ENCODE results near the gene EVPLL.
"Not testable (repeated sequence)": the region's sequence is repeated elsewhere in the genome, so short reads cannot be mapped to it uniquely, and the experiment has no call there.

EVPLL gene

DNA sequence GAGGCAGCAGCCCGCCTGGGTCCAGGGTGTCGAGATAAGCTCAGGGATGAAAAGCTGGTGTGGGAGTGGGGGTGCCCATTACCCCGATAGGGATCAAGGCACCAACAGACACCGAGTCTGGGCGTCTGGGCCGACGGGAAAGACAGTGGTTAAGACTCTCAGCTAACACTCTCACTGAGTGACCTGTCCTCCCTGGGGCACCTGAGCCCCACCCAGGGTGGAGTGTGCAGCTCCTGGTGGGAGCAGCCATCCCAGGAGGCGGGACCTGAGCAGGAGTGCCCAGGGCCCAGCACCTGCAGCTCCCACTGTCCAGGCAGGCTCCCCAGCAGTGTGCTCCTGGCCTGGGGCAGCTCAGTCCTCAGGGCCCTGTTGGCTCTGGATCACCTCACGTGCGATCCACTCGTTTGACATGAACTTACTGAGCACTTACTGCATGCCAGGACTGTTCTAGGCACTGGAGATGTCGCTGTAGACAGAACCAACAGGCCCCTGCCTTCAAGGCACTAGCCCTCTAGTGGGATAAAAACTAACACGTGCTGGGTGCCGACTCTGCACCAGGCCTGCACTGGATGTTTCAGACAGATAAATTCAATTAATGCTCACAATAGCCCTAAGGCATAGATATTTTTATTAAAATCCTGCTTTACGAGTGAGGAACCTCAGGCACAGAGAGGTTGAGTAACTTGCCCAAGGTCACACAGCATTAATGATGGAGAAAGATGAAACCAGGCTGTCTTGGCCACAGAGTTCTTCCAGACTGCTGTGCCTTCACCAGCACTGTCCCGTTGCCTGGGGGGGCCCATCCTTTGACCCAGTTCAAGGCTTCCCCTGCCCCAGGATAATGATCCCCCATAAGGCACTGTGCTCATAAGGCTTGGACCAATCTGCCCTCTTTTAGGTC is 1.9 kb downstream of the EVPLL start:
- no peak for DNase-seq

DNA sequence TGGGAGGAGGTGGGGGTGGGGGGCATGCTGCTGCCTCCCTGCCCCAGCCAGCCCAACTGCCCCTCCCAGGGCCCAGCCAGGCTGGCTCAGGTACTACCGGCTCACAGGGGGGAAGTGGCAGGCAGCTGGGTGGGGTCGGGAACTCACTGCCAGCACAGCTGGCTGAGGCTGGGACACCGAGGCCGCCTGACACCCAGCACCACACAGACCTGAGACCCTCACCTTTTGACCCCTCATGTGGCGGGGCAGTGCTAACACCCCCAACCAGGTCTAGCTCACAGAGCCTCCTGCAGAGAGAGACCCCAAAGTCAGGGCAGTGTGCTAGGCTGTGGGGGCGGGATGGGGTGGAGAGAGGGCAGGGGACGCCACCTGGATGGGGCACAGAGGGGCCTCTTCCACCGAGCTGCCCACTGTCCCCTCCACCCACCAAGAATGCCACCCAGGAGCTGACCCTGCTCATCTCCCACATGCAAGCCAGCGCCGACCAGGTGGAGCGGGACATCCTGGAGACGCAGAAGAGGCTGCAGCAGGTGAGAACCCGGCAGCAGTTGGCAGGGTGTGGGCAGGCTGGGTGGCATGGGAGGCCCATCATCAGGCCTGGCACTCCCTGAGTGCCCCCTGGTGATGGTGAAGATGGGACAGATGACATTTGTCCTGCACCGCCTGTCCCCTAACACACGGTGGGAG is 3.0 kb downstream of the EVPLL start:
- no peak for DNase-seq

DNA sequence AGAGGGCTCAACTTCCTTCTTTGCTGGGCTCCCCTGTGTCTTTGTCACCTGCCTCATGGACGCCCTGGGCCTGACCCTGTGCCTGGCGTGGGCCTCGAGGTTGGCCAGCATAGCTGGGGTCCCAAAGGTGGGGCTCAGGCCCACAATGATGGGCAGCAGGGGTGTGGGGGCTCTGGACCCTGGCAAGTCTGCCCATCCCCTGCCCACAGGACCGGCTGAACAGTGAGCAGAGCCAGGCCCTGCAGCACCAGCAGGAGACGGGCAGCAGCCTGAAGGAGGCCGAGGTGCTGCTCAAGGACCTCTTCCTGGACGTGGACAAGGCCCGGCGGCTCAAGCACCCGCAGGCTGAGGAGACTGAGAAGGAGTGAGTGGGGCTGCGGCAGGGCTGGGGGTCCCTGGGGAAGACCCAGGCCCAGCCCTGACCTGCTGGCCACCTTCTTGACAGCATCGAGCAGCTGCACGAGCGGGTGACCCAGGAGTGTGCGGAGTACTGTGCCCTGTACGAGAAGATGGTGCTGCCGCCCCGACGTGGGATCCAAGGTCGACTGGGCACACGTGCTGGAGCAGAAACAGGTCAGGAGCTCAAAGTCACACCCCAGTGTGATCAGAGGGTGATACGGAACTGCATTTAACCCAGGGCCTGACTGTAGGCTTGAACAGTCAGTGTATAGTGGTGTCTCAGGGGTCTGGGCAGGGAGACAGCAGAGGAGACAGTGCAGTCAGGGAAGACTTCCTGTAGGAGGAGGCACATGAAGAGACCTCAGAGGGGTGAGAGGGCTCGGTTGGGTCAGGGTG is 3.8 kb downstream of the EVPLL start:
- DNase-seq = no peak

DNA sequence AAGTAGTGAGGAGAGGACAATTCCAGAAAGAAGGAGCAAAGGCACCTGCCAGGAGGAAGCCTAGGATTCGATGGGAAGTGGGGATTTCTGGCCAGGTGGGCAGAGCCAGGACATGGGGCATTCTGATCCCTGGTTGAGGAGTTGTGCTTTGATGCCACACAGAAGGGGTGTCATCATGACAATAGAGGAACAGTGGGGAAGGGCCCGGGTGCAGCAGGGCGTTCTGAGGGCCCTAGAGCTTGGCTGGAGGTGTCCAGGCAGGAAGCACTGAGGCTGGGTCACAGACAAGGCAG is 4.3 kb downstream of the EVPLL start:
- DNase-seq = no peak

DNA sequence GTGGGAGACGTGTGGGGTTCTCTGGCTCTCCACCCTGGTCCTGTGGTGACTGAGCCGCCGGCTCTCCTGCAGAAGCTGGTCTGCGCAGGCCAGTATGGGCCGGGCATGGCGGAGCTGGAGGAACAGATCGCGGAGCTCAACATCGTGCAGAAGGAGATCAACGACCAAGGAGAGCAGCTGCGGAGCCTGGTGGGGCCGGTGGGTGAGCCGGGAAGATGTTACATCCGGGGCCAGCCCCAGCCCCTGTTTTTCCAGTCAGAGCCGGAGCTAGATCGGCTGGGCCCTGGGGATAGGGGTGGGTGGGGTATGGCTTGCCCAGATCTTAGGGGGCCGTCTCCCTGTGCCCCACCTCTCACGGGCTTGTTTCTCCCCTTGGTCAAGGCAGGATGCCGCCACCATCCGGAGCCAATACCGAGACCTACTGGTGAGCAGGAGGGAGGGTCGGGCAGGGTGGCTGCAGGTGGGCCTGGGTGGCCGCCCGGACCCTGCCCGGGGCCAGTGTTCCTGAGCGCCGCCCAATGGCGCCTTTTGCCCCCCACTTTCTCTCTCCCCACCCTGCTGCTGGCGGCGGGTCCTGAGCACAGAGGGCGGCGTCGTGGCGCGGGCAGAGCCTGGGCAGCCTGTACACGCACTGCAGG is 5.0 kb downstream of the EVPLL start:
- DNase-seq = no peak

DNA sequence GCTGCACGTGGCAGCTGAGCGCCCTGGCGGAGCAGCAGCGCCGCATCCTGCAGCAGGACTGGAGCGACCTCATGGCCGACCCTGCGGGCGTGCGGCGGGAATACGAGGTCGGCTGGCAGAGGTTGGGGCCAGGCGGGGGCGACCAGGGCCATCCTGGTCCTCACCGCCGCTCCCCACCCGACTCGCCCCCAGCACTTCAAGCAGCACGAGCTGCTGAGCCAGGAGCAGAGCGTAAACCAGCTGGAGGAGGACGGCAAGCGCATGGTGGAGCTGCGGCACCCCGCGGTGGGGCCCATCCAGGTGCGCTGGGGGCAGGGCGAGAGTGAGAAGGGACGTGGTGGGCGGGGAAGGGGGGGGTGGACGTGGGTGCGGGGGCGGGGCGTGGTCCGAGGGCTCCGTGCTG is 5.5 kb downstream of the EVPLL start:
- DNase-seq = peak; percentile 62

DNA sequence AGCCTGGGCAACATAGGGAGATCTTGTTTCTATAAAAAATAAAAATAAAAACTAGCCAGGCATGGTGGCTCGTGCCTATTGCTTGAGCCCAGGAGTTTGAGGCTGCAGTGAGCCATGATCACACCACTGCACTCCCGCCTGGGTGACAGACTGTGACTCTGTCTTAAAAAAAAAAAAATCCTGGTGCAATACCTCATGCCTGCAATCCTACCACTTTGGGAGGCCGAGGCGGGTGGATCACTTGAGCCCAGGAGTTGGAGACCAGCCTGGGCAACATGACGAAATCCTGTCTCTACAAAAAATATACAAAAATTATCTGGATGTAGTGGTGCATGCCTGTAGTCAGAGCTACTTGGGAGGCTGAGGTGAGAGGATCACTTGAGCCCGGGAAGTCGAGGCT is 6.7 kb downstream of the EVPLL start:
- DNase-seq = not testable (repeated sequence)

DNA sequence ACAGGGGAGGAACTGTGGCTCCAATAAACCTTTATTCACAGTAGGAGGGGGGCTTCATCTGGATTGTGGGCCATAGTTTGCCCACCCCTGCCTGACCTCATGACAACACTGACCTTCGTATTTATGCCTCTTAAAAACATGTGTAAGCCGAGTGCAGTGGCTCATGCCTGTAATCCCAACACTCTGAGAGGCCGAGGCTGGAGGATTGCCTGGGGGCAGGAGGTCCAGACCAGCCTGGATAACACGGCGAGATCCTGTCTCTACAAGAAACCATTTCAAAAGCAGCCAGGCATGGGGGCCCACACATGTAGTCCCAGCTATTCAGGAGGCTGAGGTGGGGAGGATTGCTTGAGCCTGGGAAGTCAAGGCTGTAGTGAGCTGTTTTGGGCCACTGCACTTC is 10.0 kb downstream of the EVPLL start:
- DNase-seq = not testable (repeated sequence)

DNA sequence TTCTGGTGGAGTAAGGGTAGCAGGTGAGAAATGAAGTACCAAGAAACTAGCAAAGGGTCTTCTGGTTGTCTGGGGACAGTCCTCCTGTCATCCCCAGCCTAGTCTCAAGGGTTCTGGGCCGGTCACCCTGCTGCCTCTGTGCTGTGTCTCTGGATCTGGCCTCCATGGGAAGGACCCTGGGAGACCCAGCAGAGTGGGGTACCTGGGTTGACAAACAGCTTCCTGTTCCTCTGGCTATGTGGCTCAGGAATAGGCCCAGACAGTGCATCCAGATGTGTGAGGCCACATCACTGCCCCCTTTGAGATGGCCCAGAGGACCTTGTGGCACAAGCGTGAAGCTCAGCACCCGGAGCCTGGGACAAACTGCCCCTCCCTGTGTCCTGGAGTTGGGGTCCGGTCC is 10.7 kb downstream of the EVPLL start:
- not testable (repeated sequence) for DNase-seq

DNA sequence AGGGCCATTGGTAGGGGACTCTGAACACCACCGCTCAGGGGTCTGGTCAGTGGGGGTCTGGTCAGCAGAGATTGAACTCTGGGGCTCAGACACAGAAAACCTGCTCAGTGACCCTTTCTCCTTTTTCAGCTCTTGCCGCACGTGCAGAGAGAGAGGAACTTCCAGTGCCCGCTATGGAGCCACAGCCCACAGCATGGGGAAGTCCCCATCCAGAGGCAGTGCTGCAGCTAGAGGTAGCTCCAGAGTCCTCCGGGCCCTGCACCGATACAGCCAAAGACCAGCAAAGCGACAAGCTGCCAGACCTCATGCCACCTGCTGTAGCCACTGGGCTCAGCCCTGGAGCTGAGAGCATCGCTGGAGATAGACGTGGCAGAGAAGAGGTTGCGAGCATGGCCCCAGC is 11.2 kb downstream of the EVPLL start:
- not testable (repeated sequence) for DNase-seq

DNA sequence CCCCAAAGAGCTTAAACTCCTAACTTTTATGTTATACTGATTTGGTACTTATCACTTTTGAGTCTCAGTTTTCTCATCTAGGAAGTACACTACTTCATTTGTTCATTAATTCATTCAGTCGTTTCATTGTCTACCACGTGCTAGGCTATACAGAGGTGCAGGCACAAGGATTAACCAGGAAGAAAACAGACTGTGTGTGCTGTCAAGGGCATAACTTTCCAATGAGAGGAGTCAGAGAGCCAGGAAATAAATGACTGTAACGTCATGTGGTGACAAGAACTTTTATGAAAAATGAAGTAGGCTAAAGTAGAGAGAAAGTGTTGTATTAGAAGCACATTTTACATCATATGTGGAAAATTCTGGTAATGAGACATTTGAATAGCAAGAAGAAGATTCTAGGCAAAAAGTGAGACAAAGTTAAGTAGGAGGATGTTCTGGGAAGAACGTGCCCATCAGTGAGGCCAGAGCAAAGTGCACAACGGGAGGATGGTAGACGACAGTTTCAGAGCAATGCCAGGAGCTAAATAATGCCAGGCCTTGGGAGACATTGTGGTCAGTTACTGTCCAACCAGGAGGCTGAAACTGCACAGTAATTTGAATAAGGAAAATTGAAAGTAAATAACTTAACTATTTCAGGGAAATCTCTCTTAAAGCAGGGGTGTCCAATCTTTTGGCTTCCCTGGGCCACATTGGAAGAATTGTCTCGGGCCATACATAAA is 24.5 kb downstream of the EVPLL start:
- not testable (repeated sequence) for DNase-seq

DNA sequence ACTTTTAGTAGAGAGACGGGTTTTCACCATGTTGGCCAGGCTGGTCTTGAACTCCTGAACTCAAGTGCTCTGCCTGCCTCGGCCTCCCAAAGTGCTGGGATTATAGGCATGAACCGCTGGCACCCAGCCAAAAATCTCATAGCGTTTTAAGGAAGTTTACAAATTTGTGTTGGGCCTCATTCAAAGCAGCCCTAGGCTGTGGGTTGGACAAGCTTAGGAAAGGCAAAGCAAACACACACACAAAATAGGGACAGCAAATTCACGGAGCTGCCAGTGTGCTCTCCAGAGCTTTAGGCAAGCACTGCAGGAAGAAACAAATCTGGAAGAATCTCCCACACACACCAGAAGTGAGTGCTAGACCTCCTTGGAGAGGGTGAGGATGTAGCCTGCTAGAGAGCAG is 25.6 kb downstream of the EVPLL start:
- not testable (repeated sequence) for DNase-seq

DNA sequence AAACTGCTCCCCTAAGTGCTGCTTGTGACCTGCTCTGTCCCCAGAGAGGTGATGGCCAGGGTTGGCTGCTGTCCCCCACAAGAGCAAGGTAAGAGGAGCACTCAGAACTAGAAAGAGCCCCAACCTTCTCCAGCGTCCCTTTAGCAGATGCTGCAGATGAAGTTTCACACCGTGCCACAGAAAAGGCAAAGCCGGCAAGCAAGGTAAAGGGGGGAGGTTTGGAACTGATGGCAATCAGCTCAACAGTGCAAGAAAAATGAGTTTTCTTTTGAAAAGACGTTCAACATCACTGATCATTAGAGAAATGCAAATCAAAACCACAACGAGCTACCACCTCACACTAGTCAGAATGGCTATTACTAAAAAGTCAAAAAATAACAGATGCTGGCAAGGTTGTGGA is 26.0 kb downstream of the EVPLL start:
- not testable (repeated sequence) for DNase-seq

DNA sequence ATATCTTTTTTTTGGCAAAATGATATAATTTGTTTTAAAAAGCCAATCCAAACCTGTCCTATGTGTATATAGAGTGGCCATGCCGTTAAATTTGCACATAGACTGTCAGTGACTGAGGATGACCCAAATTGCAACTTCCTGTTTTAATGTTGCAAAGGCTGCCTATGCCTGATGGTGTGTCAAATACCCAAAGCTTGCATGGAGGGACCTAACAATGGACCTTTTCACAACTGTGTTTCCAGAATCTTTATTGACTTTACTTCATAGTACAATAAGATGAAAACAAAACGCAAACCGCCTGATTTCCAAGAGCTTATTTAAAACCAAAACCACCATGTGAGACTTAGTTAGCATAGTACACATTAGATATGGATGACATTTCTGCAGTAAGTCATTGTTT is 31.3 kb downstream of the EVPLL start:
- DNase-seq = not testable (repeated sequence)

DNA sequence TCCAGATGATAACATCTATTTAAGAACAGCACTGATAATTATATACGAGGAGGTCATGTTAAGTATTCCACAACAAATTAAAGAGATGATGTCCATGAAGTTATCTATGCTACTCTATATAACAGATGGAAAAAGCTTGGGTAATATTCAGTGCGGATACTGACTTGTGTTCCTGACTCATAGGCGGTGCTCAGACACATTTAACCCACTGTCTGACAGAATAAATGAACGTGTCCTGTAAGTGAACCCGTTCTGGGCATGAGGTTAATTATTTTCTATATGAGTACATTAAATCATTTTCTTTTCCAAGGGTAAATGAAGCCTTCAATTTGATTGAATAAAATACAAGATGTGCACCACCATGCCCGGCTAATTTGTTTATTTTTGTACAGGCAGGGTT is 31.7 kb downstream of the EVPLL start:
- DNase-seq = not testable (repeated sequence)

DNA sequence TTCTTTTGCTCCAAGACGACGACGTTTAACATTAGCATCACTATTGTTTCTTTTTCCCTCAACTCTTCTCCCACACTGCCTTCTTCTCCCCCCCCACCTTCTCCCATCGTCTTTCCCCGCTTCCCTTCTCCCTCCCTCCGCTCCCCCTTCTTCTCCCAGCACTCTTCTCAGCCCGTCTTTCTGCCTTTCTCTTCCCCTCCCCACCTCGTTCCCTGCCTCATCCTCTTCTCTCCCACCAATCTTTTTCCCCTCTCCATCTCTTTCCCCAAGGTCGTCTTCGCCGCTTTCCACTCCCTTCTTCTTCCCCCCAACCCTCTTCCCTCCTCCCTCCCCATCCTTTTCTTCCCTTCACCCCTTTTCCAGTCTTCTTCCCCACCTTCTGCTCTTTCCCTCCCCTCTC is 33.2 kb downstream of the EVPLL start:
- DNase-seq = peak; percentile 18

DNA sequence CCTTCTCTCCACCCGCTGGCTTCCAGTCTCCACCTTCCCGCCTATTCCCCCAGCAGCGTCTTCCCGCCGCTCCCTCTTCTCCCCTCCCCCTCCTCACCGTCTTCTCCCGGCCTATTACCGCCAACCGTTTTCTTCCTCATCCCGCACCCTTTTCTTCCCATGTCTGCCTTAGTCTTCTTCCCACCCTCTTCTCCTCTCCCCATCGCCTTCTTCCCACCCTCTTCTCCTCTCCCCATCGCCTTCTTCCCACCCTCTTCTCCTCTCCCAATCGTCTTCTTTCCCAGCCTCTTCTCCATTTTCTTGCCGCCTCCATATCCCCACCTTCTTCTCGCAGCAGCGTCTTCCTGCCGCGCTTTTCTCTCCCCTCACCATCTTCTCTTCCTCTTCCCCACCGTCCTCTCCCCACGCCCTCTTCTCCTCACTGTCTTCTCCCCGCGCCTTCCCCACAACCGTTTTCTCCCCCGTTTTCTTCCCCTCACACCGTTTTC is 33.8 kb downstream of the EVPLL start:
- peak; percentile 74 for DNase-seq

DNA sequence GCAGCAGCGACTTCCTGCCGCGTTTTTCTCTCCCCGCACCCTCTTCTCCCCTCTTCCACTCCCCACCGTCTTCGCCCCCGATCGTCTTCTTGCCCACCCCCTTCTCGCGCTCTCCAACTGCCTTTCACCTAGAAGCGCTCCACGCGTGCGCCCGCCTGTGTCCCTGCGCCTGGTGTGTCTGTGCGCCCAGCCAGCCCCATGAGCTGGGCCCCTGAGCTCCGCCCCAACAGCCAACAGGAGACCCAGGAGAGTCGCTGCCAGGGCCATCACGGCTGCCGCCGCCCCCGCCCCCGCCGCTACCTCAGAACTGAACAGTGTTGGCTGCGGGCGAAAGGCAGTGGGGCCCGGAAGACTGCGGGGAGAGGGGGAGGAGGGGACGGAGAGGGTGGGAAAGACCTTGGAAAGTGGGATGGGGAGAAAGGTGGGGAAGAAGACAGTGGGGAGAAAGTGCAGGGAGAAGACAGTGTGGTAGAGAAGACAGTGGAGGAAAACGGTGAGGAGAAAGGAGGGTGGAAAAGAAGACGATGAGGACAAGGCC is 34.5 kb downstream of the EVPLL start:
- DNase-seq = not testable (repeated sequence)

DNA sequence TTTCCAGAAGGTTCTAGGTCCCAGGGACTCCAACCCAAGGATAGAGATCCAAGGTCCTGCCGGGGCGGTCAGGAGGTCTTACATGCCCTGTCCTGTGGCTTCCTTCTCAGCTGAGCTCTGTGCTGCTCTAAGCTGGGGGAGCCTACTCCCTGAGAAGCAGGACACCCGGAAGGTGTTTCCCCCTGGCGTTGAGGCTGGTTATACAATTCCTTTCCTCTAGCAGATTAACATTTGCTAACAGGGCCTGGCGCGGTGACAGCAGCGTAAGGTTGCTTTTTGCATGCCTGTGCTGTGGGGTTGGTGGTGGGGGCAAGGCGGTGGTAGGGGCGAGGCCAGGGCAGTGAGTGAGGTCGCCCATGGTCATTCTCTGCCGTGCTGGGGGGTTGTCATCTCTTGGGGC is 43.9 kb downstream of the EVPLL start:
- DNase-seq = not testable (repeated sequence)

DNA sequence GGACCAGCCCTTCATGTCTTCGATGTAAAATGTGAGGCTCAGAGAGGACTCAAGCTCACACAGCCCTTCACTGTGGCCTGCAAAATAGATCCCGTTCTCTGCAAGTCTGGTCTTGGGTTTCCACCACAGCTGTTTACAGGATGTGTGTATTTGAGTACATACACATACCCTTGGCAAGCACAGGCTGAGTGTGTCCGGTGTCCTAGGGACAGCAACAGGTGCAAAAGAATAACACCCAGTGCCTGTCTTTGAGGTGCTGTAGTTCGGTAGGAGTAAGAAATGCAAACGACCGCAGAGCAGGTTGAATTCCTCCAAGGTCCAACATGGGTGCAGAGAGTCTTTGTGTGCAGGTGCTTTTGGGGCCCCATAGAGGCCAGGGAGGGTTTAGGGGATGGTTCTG is 44.9 kb downstream of the EVPLL start:
- DNase-seq = not testable (repeated sequence)

DNA sequence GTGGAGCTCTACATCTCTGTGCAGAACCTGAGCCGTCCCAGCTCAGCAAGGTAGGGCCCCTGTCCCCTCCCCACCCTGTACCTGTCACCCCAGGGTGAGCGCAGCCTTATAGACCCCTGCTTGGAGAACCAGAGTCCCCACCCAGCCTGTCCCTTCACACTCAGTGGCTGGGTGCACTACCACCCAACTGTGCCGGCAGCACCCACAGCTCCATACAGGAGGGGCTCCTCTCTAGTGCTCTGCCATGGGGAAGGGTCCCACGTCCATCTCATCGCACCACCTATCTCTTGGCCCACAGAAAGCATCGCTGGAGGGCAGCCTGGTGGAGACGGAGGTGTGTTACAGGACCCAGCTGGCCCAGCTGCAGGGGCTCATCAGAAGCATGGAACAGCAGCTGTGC is 45.4 kb downstream of the EVPLL start:
- DNase-seq = not testable (repeated sequence)

Data from right kidney (tissue), 1 donor.